Neutrophil (primary cell): Measurements from ENCODE around the gene ASTN2.

Experiments used
- H3K27ac ChIP-seq: fragments of 200-600 bp; sonication (generic); 2 replicates; pipeline ENCODE4 v1.5.1; 2016; ENCODE audit warnings: mild to moderate bottlenecking, moderate library complexity
- H3K27me3 ChIP-seq: fragments of 200-600 bp; sonication (generic); 2 replicates; pipeline ENCODE4 v1.6.0; 2016; ENCODE audit warnings: mild to moderate bottlenecking
- H3K36me3 ChIP-seq: fragments of 200-600 bp; sonication (generic); 2 replicates; pipeline ENCODE4 v1.5.1; 2017
- H3K4me1 ChIP-seq, 2 experiments: fragments of 200-600 bp in 1 of 2; sonication (generic) in 1 of 2; 1 replicate in 1 of 2; 2 replicates in 1 of 2; pipeline versions ENCODE4 v1.5.1 to v1.6.1; 2013 to 2016; ENCODE audit warnings: low read depth in 1 of 2, low read length in 1 of 2, mild to moderate bottlenecking in 1 of 2, moderate library complexity in 1 of 2; ENCODE audit not compliant: control insufficient read depth in 1 of 2, insufficient read depth in 1 of 2
- H3K4me3 ChIP-seq, 2 experiments: fragments of 200-600 bp in 1 of 2; sonication (generic) in 1 of 2; 1 replicate in 1 of 2; 2 replicates in 1 of 2; pipeline ENCODE4 v1.5.1; 2013 to 2016; ENCODE audit warnings: low read depth in 1 of 2, low read length in 1 of 2, mild to moderate bottlenecking in 1 of 2, moderate library complexity in 1 of 2
- H3K9me3 ChIP-seq: fragments of 200-600 bp; sonication (generic); 2 replicates; pipeline ENCODE4 v1.5.1; 2016
- TF ChIP-seq, protein P1 (sequence below): fragments of 200-600 bp; sonication (generic); IDR thresholded peaks from 2 replicates; pipeline ENCODE4 v1.5.1; 2016; ENCODE audit warnings: antibody characterized with exemption

The ASTN2 gene

DNA sequence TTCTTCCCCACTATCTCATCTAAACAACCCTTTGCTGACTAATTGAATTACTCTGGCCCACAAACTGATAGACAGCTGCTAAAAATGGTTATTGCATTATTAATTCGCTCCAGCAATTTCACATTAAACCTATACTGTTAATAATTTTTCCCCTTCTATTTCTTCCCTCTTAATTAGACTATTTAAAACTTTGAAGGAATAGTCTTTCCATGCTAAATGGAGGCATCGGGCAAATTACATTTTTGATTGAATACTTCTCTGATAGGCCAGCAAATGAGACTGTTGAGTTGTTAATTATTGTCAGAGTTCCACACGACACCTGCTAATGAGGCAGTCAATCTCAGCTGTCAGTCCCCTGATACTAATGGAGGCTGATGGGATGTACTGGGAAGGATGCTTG is 485.2 kb downstream of the ASTN2 start:
- Histone ChIP-seq H3K9me3 (no peaks in the 10 kb centered on the region), H3K27me3 (no peaks in the 10 kb centered on the region), H3K4me1 (no peaks in the 10 kb centered on the region), H3K27ac (no peak overlapping the region), H3K36me3 (no peaks in the 10 kb centered on the region), H3K4me3 (no peak overlapping the region)
- TF ChIP-seq, protein P1, sequence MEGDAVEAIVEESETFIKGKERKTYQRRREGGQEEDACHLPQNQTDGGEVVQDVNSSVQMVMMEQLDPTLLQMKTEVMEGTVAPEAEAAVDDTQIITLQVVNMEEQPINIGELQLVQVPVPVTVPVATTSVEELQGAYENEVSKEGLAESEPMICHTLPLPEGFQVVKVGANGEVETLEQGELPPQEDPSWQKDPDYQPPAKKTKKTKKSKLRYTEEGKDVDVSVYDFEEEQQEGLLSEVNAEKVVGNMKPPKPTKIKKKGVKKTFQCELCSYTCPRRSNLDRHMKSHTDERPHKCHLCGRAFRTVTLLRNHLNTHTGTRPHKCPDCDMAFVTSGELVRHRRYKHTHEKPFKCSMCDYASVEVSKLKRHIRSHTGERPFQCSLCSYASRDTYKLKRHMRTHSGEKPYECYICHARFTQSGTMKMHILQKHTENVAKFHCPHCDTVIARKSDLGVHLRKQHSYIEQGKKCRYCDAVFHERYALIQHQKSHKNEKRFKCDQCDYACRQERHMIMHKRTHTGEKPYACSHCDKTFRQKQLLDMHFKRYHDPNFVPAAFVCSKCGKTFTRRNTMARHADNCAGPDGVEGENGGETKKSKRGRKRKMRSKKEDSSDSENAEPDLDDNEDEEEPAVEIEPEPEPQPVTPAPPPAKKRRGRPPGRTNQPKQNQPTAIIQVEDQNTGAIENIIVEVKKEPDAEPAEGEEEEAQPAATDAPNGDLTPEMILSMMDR = no peak

DNA sequence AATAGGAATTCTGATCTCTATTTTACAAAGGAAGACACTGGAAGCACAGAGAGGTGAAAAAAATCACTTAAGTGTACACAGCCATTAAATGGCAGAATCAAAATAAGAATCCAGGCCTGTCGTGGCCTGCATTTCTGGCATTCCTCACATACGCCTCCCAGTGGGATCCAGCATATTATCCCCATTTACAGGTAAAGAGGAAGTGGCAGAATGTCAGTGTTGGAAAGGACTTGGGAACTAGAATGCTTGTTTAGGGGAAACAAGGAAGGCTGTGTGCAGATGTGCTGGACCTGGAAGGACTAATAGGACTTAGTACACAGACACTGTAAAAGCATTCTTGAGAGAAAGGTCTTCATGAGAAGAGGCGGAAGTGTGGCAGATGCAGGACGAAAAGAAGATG is 486.0 kb downstream of the ASTN2 start:
- Histone ChIP-seq H3K27ac (no peak overlapping the region), H3K36me3 (no peaks in the 10 kb centered on the region), H3K27me3 (no peaks in the 10 kb centered on the region), H3K4me3 (no peak overlapping the region), H3K4me1 (no peaks in the 10 kb centered on the region), H3K9me3 (no peaks in the 10 kb centered on the region)
- TF ChIP-seq, protein P1 = no peak

DNA sequence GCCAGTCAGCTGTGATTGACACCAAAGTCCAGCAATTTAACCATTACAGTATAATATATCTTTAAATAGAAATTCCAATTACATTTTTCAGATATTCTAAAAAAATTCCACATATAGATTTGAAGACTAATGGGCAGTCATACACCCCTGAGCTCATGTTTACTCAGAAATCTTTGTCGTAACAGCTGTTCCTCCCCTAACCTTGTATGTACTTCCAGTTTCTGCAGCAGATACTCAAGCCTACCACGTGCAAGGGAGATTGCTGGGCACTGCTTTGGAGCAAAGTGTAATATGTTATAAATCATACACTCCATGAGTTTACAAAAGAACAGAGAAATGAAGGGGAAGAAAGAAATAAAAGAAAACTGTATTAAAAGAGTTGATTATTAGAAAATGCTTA is 486.6 kb downstream of the ASTN2 start:
- Histone ChIP-seq H3K4me1 (no peaks in the 10 kb centered on the region), H3K9me3 (no peaks in the 10 kb centered on the region), H3K4me3 (no peak overlapping the region), H3K27ac (no peak overlapping the region), H3K27me3 (no peaks in the 10 kb centered on the region), H3K36me3 (no peaks in the 10 kb centered on the region)
- TF ChIP-seq, protein P1 = no peak

GRCh38 chr9:116927726-116928125 is 487.1 kb downstream of the ASTN2 start:
- H3K36me3 ChIP-seq = no peaks in the 10 kb centered on the region
- H3K27ac ChIP-seq = no peak overlapping the region
- H3K4me3 ChIP-seq = no peak overlapping the region
- H3K4me1 ChIP-seq = no peaks in the 10 kb centered on the region
- TF ChIP-seq, protein P1 = no peak
- no peaks in the 10 kb centered on the region for H3K27me3 ChIP-seq
- H3K9me3 ChIP-seq = no peaks in the 10 kb centered on the region

- Histone ChIP-seq H3K4me3 (no peak overlapping the region), H3K27ac (no peak overlapping the region), H3K36me3 (no peaks in the 10 kb centered on the region), H3K4me1 (no peaks in the 10 kb centered on the region), H3K27me3 (no peaks in the 10 kb centered on the region), H3K9me3 (no peaks in the 10 kb centered on the region)
- TF ChIP-seq, protein P1 = no peak
These were observed 489.7 kb downstream of the ASTN2 start for GRCh38 chr9:116925121-116925520.
